GM10266 (cell line): Measurements from ENCODE around the gene TNKS1BP1.

Experiments
- DNase-seq: peaks from one replicate; pipeline ENCODE4 v3.0.0; 2012; ENCODE audit errors: extremely low spot score
- TF ChIP-seq, protein P1 (sequence below): IDR thresholded peaks from 2 replicates; pipeline ENCODE4 v1.5.1; 2012; ENCODE audit warnings: mild to moderate bottlenecking, low read depth; ENCODE audit not compliant: control insufficient read depth, insufficient read depth; ENCODE audit errors: missing control alignments

Gene TNKS1BP1

DNA sequence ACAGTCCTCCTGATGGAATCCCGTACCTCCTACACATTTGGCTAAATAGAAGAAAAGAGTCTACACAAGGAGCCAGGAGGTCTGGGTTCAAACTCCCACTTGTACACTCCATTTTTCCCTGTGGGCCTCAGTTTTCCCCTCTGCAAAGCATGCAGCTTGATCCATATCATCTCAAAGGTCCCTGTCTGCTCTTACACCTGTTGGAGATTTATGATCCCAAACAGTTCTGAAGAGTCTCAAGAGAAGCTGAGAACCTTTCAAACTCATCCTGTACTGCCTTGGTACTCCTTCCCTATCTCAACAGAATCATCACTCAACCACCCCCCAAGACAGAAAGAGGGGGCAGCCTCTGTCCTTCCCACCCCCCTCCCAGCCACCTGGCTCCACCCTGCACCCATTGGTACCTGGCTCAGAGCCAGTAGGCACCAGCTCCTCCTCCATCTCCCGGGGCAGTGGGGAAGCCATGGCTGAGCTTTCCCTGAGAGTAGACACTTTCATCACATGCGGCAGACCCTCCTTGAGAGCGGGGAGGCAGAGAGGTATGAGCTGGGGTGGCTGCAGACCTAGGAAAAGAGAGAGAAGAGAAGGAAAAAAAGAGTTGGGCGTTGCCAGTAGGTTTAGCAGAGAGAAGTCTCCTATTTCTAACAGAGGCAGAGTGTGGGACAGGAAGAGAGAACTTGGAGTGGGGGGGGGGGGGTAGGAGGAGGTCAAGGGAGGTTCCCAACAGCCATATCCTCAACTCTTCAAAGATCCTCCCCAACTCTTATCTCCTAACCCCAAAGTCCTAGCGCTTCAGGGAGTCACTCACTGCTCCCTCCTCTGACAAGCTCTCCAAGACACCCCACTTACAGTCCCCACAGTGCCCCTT, 3.1 kb downstream of the TNKS1BP1 start:
- DNase-seq: no peak
- TF ChIP-seq, protein P1, sequence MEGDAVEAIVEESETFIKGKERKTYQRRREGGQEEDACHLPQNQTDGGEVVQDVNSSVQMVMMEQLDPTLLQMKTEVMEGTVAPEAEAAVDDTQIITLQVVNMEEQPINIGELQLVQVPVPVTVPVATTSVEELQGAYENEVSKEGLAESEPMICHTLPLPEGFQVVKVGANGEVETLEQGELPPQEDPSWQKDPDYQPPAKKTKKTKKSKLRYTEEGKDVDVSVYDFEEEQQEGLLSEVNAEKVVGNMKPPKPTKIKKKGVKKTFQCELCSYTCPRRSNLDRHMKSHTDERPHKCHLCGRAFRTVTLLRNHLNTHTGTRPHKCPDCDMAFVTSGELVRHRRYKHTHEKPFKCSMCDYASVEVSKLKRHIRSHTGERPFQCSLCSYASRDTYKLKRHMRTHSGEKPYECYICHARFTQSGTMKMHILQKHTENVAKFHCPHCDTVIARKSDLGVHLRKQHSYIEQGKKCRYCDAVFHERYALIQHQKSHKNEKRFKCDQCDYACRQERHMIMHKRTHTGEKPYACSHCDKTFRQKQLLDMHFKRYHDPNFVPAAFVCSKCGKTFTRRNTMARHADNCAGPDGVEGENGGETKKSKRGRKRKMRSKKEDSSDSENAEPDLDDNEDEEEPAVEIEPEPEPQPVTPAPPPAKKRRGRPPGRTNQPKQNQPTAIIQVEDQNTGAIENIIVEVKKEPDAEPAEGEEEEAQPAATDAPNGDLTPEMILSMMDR: no peak

- no peak for DNase-seq
- TF ChIP-seq, protein P1: no peak
Observed at GRCh38 chr11:57320719-57321387, 3.9 kb downstream of the TNKS1BP1 start.

DNA sequence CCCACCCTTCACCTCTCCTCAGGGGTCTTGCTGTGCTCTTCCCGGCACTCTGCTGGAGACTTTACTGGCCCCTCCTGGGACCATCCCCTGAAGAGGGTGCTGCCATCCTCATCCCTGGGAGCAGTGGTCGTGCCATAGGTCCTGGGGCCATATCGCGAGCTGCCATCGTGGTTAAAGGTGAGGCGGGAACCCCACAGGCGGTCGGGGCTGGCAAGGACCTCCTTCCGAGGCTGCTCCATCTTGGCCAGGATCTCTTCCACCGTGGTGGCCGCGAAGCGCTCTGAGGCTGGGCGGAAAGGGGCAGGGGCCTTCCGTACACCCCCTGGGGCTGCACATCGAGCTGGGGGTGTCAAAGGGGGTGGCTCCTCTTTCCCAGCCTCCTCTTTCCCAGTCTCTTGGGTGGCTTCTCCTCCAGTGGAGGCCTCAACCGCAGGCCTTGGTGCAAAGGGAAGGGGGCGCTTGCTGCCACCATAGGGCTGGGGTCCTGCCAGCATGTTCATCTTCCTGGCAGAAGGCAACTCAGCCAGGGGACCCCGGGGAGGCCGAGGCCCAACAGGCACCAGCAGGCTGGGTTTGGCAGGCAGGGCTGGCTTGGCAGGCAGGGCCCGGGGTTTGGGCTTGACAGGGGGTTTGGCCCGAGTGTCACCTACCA, 4.6 kb downstream of the TNKS1BP1 start:
- TF ChIP-seq, protein P1: no peak

GRCh38 chr11:57318178-57318577, 6.6 kb downstream of the TNKS1BP1 start:
- no peak for DNase-seq
- TF ChIP-seq, protein P1: no peak

More for the DNA sequence above, 4.6 kb downstream of the TNKS1BP1 start:
- DNase-seq: no peak

DNA sequence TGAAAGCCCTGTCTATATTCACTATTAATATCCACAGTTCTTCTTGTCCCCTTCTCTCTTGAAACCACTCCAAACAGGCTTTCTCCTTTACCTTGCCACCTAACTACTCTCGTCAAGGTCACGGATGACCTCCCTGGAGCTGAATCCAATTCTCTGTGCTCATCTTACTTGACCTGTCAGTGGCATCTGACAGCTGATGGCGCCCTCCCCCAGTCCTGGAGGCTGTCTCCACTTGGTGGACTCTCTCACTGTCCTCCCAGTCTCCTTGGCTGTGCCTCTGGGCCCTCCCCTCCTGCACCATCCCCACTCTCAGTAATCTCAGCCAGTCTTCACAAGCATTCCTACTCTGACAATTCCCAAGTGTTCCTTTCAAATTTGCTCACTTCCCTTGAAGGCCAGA, 8.7 kb downstream of the TNKS1BP1 start:
- no peak for DNase-seq
- TF ChIP-seq, protein P1: no peak

GRCh38 chr11:57315491-57315890, 9.3 kb downstream of the TNKS1BP1 start:
- no peak for DNase-seq
- TF ChIP-seq, protein P1: no peak
